ENCODE data around the gene AP5Z1. TPM values are rescaled to one million over a fixed set of nuclear protein-coding genes. Genes with fewer than 3 reads are reported as not detected.
"Not testable (repeated sequence)": the region's sequence is repeated elsewhere in the genome, so short reads cannot be mapped to it uniquely, and the experiment has no call there.

The AP5Z1 gene
- polyA plus RNA-seq, 1 donor: 18.9 TPM

GRCh38 chr7:4788627-4789189 lies 13.3 kb downstream of the AP5Z1 start:
- DNase-seq: no peak

- no peak for DNase-seq
Measured at GRCh38 chr7:4789194-4790077, 14.0 kb downstream of the AP5Z1 start.

DNA sequence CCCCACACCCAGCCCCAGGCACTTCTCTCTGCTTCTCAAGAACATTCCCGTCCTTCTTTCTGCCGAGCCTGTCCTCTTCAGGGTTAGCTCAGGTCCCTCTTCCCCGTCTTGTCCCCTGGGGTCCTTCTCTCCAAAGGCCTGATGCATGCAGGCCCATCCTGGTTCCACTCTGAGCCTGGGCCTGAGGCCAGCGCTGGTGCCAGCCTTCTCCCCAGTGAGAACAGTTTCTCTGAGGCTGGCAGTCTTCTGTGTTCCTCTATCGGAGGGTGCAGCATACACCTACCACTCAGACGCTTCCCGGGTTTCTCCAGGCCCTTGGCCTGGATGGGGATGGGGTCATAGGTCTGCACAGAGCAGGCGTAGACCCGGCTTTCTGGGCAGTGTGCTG lies 14.6 kb downstream of the AP5Z1 start:
- DNase-seq: no peak

GRCh38 chr7:4790516-4790991 lies 15.1 kb downstream of the AP5Z1 start:
- DNase-seq: no peak

- no peak for DNase-seq
Measured at GRCh38 chr7:4791101-4791737, 15.8 kb downstream of the AP5Z1 start.

DNA sequence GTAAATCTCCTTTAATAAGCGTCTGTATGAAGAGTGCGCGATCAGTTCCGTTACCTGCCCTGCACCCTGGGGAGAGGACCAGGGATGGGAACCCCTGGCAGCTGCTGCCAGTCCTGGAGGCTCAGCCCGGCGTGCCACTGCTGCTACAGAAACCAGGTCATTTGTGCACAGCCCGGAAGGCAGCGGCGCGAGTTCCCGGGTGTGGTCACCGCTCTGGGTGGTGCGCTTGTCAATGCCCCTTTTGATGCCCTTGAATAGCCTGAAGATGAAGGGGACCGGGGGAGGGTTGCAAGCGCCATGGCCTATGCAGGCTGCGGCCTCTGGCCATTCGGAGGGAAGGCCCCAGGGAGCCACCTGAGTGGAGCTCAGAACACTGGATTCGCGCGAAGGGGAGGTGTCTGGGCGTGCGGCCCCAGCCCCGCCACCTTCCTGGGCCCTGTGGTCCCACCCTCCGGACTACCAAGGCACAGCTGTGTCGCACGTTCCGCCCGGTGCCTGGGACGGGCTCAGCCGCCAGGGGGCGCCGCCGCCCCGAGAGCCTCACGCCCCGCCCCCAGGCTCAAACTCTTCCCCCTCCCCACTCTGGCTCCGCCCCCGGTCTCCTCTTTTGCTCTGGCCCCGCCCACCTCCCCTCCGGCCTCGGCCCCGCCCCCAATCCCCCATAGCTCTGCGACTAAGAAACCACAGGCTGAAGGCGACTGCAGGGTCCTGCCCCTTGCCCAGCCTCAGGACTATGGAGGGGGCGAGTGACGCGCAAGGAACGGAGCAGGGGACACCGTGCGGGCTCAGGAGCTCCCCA lies 16.5 kb downstream of the AP5Z1 start:
- DNase-seq: peak; percentile 76

GRCh38 chr7:4792537-4793126 lies 17.2 kb downstream of the AP5Z1 start:
- DNase-seq: no peak

DNA sequence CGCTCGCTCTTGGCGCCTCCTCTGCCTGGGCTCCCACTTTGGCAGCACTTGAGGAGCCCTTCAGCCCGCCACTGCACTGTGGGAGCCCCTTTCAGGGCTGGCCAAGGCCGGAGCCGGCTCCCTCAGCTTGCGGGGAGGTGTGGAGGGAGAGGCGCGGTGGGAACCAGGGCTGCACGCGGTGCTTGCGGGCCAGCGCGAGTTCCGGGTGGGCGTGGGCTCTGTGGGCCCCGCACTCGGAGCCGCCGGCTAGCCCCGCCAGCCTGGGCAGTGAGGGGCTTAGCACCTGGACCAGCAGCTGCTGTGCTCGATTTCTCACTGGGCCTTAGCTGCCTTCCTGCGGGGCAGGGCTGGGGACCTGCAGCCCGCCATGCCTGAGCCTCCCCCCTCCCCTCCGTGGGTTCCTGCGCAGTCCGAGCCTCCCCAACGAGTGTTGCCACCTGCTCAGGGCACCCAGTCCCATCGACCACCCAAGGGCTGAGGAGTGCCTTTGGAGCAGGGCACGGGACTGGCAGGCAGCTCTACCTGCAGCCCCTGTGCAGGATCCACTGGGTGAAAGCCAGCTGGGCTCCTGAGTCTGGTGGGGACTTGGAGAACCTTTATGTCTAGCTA lies 18.1 kb downstream of the AP5Z1 start:
- DNase-seq: not testable (repeated sequence)

- DNase-seq: not testable (repeated sequence)
Measured at GRCh38 chr7:4794171-4794570, 18.7 kb downstream of the AP5Z1 start.

DNA sequence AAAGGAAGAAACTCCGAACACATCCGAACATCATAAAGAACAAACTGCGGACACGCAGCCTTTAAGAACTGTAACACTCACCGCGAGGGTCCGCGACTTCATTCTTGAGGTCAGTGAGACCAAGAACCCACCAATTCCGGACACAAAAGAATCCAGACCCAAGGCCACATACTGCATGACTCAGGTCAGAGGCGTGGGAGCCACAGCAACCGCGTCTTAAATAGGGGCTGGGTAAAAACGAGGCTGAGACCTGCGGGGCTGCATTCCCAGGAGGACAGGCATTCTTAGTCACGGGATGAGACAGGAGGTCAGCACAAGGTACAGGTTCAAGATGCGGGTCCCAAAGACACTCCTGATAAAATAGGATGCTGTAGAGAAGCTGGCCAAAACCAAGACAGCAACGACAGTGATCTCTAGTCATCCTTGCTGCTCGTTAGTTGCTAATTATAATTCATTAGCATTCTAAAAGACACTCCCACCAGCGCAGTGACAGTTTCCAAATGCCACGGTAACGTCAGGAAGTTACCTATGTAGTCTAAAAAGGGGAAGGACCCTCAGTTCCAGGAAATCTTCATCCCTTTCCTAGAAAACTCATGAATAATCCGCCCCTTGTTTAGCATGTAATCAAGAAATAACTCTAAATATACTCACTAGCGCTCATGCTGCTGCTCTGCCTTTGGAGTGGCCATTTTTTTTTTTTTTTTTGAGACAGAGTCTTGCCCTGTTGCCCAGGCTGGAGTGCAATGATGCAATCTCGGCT lies 19.3 kb downstream of the AP5Z1 start:
- no peak for DNase-seq

DNA sequence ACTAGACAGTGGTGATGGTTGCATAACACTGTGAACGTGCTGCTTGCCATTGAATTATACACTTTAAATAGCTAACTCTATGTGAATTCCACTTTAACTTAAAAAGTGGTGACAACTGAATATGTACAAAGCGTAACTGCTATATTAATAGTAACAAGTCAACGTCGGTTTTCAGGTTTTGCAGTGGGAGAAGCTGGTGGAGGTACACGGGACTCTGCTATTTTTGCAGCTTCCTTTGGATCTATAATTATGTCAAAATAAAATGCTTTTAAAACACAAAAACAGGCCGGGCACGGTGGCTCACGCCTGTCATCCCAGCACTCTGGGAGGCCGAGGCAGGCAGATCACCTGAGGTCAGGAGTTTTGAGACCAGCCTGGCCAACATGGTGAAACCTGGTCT lies 21.0 kb downstream of the AP5Z1 start:
- no peak for DNase-seq

DNA sequence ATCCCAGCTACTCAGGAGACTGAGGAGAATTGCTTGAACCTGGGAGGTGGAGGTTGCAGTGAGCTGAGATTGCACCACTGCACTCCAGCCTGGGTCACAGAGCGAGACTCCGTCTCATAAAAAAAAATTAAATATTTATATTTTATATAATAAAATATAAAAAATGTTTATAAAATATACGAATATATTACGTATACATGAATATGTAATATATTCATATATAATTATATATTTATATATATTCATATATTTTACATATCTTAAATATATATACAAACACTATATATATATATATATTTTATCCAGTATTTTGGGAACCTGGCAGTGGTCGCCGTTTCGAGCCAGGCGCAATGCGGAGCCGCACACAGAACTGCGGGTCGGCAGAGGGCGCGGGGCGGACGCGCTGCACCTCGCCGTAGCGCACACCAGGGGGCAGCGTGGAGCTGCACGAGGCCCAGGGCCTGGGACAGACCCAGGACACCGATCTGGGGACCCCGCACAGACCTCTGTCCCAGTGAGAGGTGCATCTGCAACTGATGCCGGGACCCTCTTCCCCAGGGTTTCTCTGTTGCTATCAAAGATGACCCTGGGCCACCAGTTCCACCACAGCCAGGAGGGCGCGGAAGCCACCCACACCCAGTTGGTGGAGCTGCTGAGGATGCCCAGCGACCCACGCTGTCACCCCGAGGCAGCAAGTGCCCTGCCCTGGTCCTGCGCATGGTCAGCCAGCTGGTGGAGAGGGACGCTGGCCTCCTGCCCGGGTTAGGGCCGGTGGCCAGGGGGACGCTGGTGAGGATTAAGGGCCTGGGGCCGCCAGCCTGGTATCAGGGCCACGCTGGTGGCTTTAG lies 22.7 kb downstream of the AP5Z1 start:
- no peak for DNase-seq

DNA sequence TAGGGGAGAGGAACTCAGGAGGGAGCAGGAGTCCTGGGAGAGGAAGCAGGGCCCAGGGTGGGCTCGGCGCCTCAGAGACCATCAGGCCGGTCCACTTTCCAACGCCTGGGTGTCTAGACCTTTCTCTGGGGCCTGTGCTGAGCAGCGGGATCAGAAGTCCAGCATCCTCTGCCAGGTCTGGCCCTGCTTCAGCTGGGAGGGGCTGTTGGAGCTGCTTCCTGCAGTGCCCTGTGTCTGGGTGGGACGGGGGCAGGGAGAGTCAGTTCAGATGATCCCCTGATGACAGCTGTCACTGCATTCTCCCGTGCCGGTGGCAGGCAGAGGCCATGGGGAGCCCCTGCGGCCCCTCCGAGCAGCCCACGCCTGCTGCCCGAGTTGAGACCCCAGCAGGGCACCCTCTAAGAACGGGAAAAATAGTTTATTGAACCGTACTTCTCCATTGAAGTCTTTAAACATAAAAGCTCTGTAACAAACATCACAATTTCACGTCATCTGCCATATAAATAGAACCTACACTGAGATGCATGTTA lies 23.3 kb downstream of the AP5Z1 start:
- DNase-seq: no peak

DNA sequence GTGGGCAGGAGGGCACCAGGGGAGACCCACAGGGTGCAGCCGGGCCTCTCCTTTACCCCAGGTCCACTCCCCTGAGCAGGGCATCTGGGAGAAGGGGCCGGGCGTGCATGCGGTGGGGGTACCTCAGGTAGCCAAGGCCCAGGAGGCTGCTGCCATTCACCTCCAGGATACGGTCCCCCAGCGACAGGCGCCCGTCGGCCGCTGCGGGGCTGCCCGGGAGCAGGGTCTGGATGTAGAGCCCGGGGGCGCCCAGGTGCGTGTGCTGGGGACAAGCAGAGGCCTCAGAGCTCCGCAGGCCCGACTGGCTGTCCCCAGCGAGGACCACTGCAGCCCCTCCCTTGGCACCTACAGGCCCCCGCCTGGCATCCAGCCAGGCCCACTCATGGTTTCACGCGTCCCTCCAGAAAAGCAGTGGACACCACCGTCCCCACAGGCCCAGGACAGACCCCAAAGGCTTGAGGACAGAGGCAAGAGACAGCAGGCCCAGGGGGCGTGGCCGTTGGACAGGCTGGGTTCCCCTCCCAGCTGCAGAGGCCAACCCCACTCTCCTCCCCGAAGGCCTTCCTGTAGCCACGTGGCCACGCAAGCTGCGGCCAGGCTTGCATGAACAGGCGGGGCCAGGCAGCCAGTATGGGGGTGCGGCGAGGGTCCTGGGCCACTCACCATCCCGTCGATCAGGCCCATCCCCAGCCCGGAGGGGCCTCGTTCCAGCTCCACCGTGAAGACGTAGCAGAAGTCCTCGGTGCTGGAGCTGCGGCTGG lies 24.3 kb downstream of the AP5Z1 start:
- DNase-seq: no peak

- DNase-seq: no peak
Measured at GRCh38 chr7:4800487-4800886, 25.1 kb downstream of the AP5Z1 start.

DNA sequence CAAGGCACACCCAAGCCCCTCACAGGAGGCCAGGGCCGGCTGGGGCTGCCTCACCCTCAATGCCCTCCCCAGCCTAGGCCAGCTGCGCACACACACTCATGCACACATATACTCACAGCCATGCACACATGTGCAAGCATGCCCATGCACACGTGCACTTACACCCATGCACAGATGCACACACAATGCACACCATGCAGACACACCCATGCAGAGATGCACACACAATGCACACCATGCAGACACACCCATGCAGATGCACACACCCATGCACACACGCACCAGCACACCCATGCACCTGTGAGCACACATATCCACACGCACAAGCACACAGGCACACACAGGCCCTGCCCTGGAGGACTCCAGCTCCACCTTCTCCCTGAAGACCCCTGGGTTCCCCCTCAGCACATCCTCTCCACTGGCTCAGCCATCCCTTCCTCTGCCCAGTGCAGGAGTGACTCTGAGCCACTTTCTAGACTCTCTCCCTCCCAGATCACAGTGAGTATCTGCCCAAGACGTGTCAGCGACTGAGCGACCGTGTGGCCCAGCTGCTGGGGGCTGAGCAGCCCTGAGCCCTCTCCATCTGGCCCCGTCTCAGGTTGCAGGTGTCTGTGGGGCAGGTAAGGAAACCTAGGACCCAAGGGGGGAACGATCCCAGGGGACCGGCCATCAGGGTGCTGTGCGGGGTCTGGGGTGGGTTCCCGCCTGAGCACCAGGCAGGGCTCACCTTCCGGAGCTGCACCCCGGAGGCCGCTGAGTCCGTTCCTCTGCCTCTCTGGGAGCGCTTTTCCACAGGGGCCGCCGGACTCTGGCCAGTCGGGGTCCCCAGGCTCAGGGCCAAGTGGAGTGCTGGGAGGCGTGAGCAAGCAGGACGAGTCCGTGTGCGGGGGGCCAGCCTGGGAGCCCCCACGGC lies 25.8 kb downstream of the AP5Z1 start:
- no peak for DNase-seq

DNA sequence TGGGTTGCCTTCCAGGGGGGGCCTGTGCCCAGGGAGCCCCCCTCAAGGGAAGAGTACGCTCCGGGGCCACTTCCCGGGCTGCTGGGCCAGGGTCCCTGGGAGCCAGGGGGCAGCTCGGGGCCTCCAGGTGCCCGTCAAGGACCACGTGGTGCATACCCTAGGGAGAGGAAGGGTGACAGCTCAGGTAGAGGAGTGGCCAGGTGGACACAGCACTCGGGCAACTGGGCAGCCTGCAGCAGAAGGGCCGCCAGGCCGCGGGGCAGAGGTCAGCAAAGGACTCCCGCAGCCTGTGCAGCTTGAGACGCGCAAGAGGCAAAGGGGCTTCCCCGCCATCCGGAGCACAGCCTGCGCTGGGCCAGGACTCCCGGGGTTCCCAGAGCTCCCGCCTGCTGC lies 26.4 kb downstream of the AP5Z1 start:
- DNase-seq: no peak

GRCh38 chr7:4802577-4802976 lies 27.2 kb downstream of the AP5Z1 start:
- not testable (repeated sequence) for DNase-seq
